GM10266 (cell line): ENCODE results near the gene NAA35.
"Not testable (repeated sequence)": the region's sequence is repeated elsewhere in the genome, so short reads cannot be mapped to it uniquely, and the experiment has no call there.

Experiments
- DNase-seq: peaks from one replicate; pipeline ENCODE4 v3.0.0; 2012; ENCODE audit errors: extremely low spot score
- TF ChIP-seq, protein P1 (sequence below): IDR thresholded peaks from 2 replicates; pipeline ENCODE4 v1.5.1; 2012; ENCODE audit warnings: mild to moderate bottlenecking, low read depth; ENCODE audit not compliant: control insufficient read depth, insufficient read depth; ENCODE audit errors: missing control alignments

The NAA35 gene

DNA sequence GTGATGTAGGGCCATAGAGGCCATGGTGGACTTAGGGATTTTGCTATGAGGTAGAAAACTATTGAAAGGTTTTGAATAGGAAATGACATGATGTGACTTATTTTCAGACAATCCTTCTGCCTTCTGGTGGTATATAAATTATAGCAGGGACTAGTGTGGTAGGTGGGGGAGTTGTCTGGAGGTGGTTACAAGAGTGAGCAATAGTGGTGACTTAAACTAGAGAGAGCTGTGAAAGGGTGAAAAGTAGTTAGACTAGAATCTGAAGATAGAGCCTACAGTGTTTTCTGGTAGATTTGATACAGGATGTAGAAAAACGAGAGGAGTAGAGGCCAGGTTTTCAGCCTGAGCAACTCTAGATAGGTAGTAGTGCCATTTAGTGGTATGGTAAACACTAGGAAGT is 32.3 kb downstream of the NAA35 start:
- TF ChIP-seq, protein P1, sequence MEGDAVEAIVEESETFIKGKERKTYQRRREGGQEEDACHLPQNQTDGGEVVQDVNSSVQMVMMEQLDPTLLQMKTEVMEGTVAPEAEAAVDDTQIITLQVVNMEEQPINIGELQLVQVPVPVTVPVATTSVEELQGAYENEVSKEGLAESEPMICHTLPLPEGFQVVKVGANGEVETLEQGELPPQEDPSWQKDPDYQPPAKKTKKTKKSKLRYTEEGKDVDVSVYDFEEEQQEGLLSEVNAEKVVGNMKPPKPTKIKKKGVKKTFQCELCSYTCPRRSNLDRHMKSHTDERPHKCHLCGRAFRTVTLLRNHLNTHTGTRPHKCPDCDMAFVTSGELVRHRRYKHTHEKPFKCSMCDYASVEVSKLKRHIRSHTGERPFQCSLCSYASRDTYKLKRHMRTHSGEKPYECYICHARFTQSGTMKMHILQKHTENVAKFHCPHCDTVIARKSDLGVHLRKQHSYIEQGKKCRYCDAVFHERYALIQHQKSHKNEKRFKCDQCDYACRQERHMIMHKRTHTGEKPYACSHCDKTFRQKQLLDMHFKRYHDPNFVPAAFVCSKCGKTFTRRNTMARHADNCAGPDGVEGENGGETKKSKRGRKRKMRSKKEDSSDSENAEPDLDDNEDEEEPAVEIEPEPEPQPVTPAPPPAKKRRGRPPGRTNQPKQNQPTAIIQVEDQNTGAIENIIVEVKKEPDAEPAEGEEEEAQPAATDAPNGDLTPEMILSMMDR, result no peak
- no peak for DNase-seq

DNA sequence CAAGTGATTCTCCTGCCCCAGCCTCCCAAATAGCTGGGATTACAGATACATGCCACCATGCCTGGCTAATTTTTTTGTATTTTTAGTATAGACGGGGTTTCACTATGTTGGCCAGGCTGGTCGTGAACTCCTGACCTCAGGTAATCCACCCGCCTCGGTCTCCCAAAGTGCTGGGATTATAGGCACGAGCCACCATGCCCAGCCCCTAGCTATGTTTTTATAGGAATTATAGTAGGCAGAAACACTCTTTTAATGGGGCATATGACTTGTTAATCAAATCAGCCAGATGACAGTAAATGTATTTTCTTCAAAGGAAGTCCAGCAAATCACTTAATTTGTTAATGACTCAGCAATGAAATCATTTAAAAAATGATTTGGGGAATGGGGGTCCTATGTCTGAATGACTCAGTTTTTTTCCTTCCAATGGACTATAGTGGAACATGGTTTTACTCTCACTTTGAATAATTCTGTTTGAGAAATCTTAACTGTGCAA is 33.2 kb downstream of the NAA35 start:
- not testable (repeated sequence) for DNase-seq

DNA sequence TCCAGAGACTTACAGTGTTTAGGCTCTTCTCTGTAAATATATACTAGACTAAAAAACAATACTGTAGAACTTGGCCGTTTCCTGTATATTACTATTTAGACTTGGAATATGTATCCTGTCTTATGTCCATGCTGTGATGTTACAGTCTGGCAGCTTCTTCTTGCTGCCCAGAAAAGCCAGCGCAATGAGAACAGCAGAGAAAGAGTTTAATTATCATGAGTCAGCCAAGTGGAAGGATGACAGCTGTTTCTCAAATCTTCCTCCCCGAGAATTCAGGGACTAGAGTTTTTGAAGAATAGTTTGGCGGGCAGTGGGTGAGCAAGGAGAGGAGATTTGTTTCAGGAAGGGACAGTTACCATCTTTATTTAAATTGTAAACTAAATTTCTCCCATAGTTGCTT is 37.5 kb downstream of the NAA35 start:
- no peak for DNase-seq
- TF ChIP-seq, protein P1, result no peak

DNA sequence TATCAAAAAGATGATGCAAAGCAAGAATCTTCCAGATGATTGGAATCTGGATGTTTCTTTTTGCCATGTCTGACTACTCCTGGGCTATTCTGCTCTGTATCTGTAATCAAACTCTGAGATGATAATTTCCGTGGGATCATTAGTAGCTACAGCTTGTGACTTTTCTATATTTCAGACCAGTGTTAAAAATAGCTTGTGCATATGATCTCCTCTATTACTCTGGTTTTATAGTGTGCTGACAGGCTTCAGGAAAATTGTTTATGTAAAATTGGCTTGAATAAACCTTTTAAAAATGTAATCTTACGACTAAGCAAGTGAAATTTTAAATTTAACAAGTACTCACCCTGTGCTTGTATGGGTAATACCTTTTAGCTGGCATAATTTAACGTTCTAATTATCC is 40.4 kb downstream of the NAA35 start:
- TF ChIP-seq, protein P1, result no peak
- no peak for DNase-seq

DNA sequence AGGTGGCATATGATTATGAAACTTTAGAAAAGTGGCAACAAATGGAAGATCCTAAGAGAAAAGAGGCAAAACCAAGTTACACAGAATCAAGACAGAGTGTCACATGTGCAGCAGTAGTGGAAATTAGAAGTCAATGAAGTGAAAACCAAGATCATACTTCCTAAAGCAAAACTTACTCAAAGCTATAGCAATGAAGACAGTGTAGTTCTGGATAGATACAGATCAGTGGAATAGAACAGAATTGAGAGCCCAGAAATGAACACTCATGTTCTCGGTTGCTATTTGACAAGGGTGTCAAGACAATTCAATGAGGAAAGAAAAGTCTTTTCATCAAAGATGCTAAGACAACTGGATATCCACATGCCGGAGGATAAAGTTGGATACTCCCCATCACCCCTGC is 43.5 kb downstream of the NAA35 start:
- TF ChIP-seq, protein P1, result no peak
- no peak for DNase-seq

DNA sequence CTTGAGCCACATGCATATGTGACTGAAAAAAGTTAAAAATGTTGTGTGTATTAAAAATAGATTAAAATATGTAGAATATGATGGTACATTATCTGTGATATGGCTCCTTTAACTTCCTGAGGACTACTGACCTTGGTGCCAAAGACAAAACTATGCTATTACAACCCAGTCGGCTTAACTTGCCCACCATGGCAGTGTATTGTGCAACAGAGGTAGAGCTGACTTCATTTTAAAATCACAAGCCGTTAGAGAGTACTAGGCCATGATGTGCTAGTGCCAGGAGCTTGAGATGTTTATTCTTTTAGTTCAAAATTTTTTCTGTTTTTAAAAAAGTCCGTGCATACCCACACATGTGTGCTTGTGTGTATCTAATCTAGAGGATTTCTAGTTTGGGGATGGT is 46.3 kb downstream of the NAA35 start:
- TF ChIP-seq, protein P1, result no peak
- DNase-seq, result no peak

DNA sequence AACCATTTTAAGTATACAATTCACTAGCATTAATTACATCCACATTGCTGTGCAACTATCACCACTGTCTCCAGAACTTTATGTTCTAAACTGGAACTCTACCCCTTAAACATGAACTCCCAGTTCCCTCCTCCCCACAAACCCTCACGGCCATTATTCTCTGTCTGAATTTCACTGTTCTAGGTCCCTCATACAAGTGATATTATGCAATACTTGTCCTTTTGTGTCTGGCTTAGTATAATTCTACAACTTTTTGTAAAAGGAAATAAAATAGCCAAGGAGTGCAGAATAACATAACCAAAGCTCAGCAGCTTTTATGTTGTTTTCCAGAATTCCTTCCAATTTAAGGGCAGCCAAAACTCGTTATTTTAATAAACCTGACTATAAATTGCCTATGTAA is 53.2 kb downstream of the NAA35 start:
- no peak for DNase-seq
- TF ChIP-seq, protein P1, result no peak

DNA sequence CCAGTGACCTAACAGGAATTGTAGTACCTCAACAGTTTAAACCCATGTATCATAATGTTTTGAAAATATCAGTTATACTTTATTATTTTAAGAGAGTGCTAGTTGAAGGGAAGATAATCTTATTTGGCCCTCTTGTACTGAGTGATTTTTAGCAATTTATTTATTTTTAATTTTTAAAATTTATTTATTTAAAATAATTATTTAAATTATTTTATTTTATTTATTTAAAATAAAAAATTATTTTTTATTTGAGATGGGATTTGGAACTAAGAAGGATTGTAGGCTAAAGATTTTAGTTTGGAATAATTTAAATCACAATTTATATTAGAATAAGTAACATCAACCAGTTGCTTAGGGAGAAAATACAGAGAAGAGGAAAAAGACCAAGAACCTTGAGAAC is 54.2 kb downstream of the NAA35 start:
- TF ChIP-seq, protein P1, result no peak
- DNase-seq, result no peak
